SK-N-SH (cell line): Measurements from ENCODE around the gene OSBPL8.
"Not testable (repeated sequence)": the region's sequence is repeated elsewhere in the genome, so short reads cannot be mapped to it uniquely, and the experiment has no call there.

Experiments used
- EP300 ChIP-seq, 2 experiments: IDR thresholded peaks; 2 replicates each; pipeline versions ENCODE4 v1.4.0 to v1.6.1; 2012; ENCODE audit warnings: borderline replicate concordance in 1 of 2, low read depth in 1 of 2, low read length in 1 of 2
- EZH2phosphoT487 ChIP-seq: fragments of 200-600 bp; sonication (generic); IDR thresholded peaks from 2 replicates; pipeline ENCODE4 v1.6.1; 2017; ENCODE audit warnings: low read depth, mixed run types, mild to moderate bottlenecking, antibody characterized with exemption, moderate library complexity, borderline replicate concordance
- TAF1 ChIP-seq: IDR thresholded peaks from 2 replicates; pipeline ENCODE4 v1.6.1; 2012; ENCODE audit warnings: low read depth, mild to moderate bottlenecking, low read length, moderate library complexity, borderline replicate concordance
- TF ChIP-seq, protein P1 (sequence below): IDR thresholded peaks from 2 replicates; pipeline ENCODE4; 2012

DNA sequence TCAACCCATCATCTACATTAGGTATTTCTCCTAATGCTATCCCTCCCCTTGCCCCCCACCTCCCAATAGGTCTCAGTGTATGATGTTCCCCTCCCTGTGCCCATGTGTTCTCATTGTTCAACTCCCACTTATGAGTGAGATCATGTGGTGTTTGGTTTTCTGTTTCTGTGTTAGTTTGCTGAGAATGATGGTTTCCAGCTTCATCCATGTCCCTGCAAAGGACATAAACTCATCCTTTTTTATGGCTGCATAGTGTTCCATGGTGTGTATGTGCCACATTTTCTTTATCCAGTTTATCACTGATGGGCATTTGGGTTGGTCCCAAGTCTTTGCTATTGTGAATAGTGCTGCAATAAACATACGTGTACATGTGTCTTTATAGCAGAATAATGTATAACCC, 182.7 kb downstream of the OSBPL8 start:
- TF ChIP-seq, protein P1, sequence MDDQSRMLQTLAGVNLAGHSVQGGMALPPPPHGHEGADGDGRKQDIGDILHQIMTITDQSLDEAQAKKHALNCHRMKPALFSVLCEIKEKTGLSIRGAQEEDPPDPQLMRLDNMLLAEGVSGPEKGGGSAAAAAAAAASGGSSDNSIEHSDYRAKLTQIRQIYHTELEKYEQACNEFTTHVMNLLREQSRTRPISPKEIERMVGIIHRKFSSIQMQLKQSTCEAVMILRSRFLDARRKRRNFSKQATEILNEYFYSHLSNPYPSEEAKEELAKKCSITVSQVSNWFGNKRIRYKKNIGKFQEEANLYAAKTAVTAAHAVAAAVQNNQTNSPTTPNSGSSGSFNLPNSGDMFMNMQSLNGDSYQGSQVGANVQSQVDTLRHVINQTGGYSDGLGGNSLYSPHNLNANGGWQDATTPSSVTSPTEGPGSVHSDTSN: not testable (repeated sequence)
- TF ChIP-seq EZH2phosphoT487; TAF1; EP300 (IDR thresholded peaks at IDR 0.05; ENCODE audit: borderline replicate concordance in 1 of 2, low read depth in 1 of 2, low read length in 1 of 2): not testable (repeated sequence)
